Measurements from ENCODE around the gene USP40.

The USP40 gene

GRCh38 chr2:233433794-233434193 is 132.8 kb downstream of the USP40 start:
- POLR2A ChIA-PET, result no interaction called here
- no peaks in the 10 kb centered on the region for H3K9me3 ChIP-seq (ENCODE audit: control insufficient read depth, insufficient read depth, low read depth, low read length)
- no peak for TF ChIP-seq GLI2 (tag by site-specific recombination; IDR thresholded peaks at IDR 0.05; ENCODE audit: borderline replicate concordance, low read depth)
- no peak for TF ChIP-seq PRDM6 (tag by site-specific recombination; IDR thresholded peaks at IDR 0.05)
- no peak for TF ChIP-seq ZNF184 (tag by site-specific recombination; IDR thresholded peaks at IDR 0.05)
- TF ChIP-seq SALL2 (tag by site-specific recombination; IDR thresholded peaks at IDR 0.05; ENCODE audit: borderline replicate concordance), result no peak
- no peak for TF ChIP-seq ZNF621 (tag by site-specific recombination; IDR thresholded peaks at IDR 0.05)
- TF ChIP-seq ELK4 (IDR thresholded peaks at IDR 0.05; ENCODE audit: borderline replicate concordance, low read depth, low read length), result no peak
- TF ChIP-seq ZNF223 (tag by site-specific recombination; IDR thresholded peaks at IDR 0.05), result no peak
- peaks cover 0 to 37% of the 10 kb centered on the region in 2 experiments; a peak in 1 of 3 replicates for H3K36me3 ChIP-seq (ENCODE audit: control insufficient read depth in 2 of 2, insufficient read depth in 1 of 2, low read length in 2 of 2)
- H3K4me3 ChIP-seq (ENCODE audit: low read depth, low read length), result no peak overlapping the region
- 0 out of 2 replicates have a peak, but pooled peaks cover 6% of the 10 kb centered on the region for H3K4me1 ChIP-seq (ENCODE audit: control insufficient read depth, insufficient read depth, low read length)
- CTCF ChIA-PET, result interaction anchor here (3.0 kb wide), 1 partner anchor 10 kb away, joined by 17 read pairs; no protein-coding TSS in a partner anchor
- H3K27ac ChIP-seq (ENCODE audit: extremely low read depth, low read depth, low read length), result no peak overlapping the region

- ChIA-PET CTCF (interaction anchor here (3.0 kb wide), 1 partner anchor 11 kb away, joined by 17 read pairs; no protein-coding TSS in a partner anchor), POLR2A (no interaction called here)
- Histone ChIP-seq H3K36me3 (ENCODE audit: control insufficient read depth in 2 of 2, insufficient read depth in 1 of 2, low read length in 2 of 2) (peaks cover 0 to 33% of the 10 kb centered on the region in 2 experiments; a peak in 1 of 3 replicates), H3K9me3 (ENCODE audit: control insufficient read depth, insufficient read depth, low read depth, low read length) (no peaks in the 10 kb centered on the region), H3K4me3 (ENCODE audit: low read depth, low read length) (no peak overlapping the region), H3K27ac (ENCODE audit: extremely low read depth, low read depth, low read length) (no peak overlapping the region), H3K4me1 (ENCODE audit: control insufficient read depth, insufficient read depth, low read length) (0 out of 2 replicates have a peak, but pooled peaks cover 6% of the 10 kb centered on the region)
- TF ChIP-seq ZNF146 (tag by site-specific recombination; IDR thresholded peaks at IDR 0.05) (peak; percentile 85), GLI4 (tag by site-specific recombination; IDR thresholded peaks at IDR 0.05) (no peak)
Measured at GRCh38 chr2:233433029-233433428, 133.6 kb downstream of the USP40 start.

GRCh38 chr2:233430651-233431050 is 135.9 kb downstream of the USP40 start:
- H3K4me1 ChIP-seq (ENCODE audit: control insufficient read depth, insufficient read depth, low read length), result 0 out of 2 replicates have a peak, but pooled peaks cover 6% of the 10 kb centered on the region
- H3K36me3 ChIP-seq (ENCODE audit: control insufficient read depth in 2 of 2, insufficient read depth in 1 of 2, low read length in 2 of 2), result peaks cover 0 to 9% of the 10 kb centered on the region in 2 experiments; a peak in 1 of 3 replicates
- CTCF ChIA-PET, result interaction anchor here (0.7 kb wide), 1 partner anchor 60 kb away, joined by 3 read pairs; no protein-coding TSS in a partner anchor
- no peak overlapping the region for H3K27ac ChIP-seq (ENCODE audit: extremely low read depth, low read depth, low read length)
- no peaks in the 10 kb centered on the region for H3K9me3 ChIP-seq (ENCODE audit: control insufficient read depth, insufficient read depth, low read depth, low read length)
- no peak overlapping the region for H3K4me3 ChIP-seq (ENCODE audit: low read depth, low read length)
- POLR2A ChIA-PET, result no interaction called here
- TF ChIP-seq ZNF747 (tag by site-specific recombination; IDR thresholded peaks at IDR 0.05) (no peak), ZNF555 (tag by site-specific recombination; conservative IDR thresholded peaks at IDR 0.05) (no peak), ZNF121 (tag by site-specific recombination; IDR thresholded peaks at IDR 0.05) (no peak), ZNF214 (tag by site-specific recombination; IDR thresholded peaks at IDR 0.05; ENCODE audit: borderline replicate concordance) (no peak), ZNF449 (tag by site-specific recombination; IDR thresholded peaks at IDR 0.05) (no peak), ZNF518A (tag by site-specific recombination; conservative IDR thresholded peaks at IDR 0.05; ENCODE audit: low read depth) (no peak), SP3 (tag by site-specific recombination; IDR thresholded peaks at IDR 0.05) (no peak), BCL6B (tag by site-specific recombination; IDR thresholded peaks at IDR 0.05) (no peak), ZNF692 (tag by site-specific recombination; IDR thresholded peaks at IDR 0.05) (no peak)

Data from HEK293 (cell line).